Parathyroid adenoma (tissue), 2 donors: Measurements from ENCODE around the gene C14orf132.

Experiments used
- H2AFZ ChIP-seq: fragments of 300-600 bp; sonication (generic); one replicate; pipeline ENCODE4 v1.7.0; 2017; ENCODE audit warnings: antibody characterized with exemption, mild to moderate bottlenecking
- H3K27ac ChIP-seq: fragments of 300-600 bp; sonication (generic); one replicate; pipeline ENCODE4 v1.7.0; 2017
- H3K27me3 ChIP-seq: fragments of 300-600 bp; sonication (generic); one replicate; pipeline ENCODE4 v1.7.0; 2017; ENCODE audit warnings: low read length; ENCODE audit not compliant: control insufficient read depth, insufficient read depth
- H3K36me3 ChIP-seq: fragments of 300-600 bp; sonication (generic); one replicate; pipeline ENCODE4 v1.7.0; 2017; ENCODE audit warnings: low read length; ENCODE audit not compliant: control insufficient read depth, insufficient read depth
- H3K4me1 ChIP-seq: fragments of 300-600 bp; sonication (generic); one replicate; pipeline ENCODE4 v1.7.0; 2017; ENCODE audit warnings: control low read depth
- H3K4me2 ChIP-seq: fragments of 300-600 bp; sonication (generic); one replicate; pipeline ENCODE4 v1.7.0; 2017; ENCODE audit warnings: low read length
- H3K4me3 ChIP-seq: fragments of 300-600 bp; sonication (generic); one replicate; pipeline ENCODE4 v1.7.0; 2017; ENCODE audit warnings: low read depth, low read length
- H3K79me2 ChIP-seq: fragments of 300-600 bp; sonication (generic); one replicate; pipeline ENCODE4 v1.7.0; 2017; ENCODE audit warnings: control low read depth
- H3K9ac ChIP-seq: fragments of 300-600 bp; sonication (generic); one replicate; pipeline ENCODE4 v1.7.0; 2017; ENCODE audit warnings: mild to moderate bottlenecking
- H3K9me3 ChIP-seq: fragments of 300-600 bp; sonication (generic); one replicate; pipeline ENCODE4 v1.7.0; 2017; ENCODE audit warnings: low read length; ENCODE audit not compliant: control insufficient read depth
- TF ChIP-seq, protein P1 (sequence below): fragments of 300-600 bp; sonication (generic); IDR thresholded peaks from one replicate; pipeline ENCODE4 v1.7.0; 2017; ENCODE audit warnings: antibody characterized with exemption, mild to moderate bottlenecking
- donor health status: primary hyperparathyroidism.

C14orf132 gene

DNA sequence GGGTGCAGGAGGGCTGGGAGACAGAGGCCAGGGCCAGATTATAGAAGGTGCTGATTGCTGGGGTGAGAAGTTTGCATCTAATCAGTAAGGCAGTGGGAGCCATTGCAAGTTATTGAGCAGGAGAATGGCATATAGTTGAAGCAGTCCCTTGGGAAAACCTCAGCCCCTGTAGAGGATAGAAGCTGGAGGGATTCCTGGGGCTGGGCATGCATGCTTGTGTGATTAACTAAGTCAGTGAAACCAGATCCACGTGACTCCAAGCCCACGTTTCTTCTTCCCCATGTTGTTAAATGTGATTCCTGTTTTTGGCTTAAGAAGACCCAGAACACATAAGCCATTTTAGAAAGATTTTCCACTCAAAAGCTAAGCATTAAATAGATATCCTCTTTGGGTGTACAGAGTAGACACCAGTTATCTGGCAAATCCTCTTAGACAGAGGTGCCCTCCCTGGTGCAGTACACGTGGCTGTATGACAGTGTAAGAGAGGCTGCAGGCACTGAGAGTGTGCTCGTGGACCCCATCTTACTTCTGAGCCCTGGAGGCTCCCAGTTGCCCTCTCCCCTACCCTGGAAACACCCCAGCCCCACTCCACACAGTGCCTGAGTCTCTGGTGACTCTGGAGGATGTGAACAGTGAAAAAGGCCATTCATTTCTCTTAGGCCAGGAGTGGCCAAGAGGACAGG, 3.2 kb downstream of the C14orf132 start:
- H3K4me1 ChIP-seq = no peaks in the 10 kb centered on the region
- no peaks in the 10 kb centered on the region for H3K27me3 ChIP-seq
- no peak overlapping the region for H3K27ac ChIP-seq
- H3K36me3 ChIP-seq = no peaks in the 10 kb centered on the region
- H3K4me2 ChIP-seq = no peak overlapping the region
- no peaks in the 10 kb centered on the region for H3K79me2 ChIP-seq
- no peak overlapping the region for H3K4me3 ChIP-seq
- H3K9ac ChIP-seq = no peak overlapping the region
- no peak overlapping the region for H2AFZ ChIP-seq
- H3K9me3 ChIP-seq = no peaks in the 10 kb centered on the region
- TF ChIP-seq, protein P1, sequence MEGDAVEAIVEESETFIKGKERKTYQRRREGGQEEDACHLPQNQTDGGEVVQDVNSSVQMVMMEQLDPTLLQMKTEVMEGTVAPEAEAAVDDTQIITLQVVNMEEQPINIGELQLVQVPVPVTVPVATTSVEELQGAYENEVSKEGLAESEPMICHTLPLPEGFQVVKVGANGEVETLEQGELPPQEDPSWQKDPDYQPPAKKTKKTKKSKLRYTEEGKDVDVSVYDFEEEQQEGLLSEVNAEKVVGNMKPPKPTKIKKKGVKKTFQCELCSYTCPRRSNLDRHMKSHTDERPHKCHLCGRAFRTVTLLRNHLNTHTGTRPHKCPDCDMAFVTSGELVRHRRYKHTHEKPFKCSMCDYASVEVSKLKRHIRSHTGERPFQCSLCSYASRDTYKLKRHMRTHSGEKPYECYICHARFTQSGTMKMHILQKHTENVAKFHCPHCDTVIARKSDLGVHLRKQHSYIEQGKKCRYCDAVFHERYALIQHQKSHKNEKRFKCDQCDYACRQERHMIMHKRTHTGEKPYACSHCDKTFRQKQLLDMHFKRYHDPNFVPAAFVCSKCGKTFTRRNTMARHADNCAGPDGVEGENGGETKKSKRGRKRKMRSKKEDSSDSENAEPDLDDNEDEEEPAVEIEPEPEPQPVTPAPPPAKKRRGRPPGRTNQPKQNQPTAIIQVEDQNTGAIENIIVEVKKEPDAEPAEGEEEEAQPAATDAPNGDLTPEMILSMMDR = no peak

DNA sequence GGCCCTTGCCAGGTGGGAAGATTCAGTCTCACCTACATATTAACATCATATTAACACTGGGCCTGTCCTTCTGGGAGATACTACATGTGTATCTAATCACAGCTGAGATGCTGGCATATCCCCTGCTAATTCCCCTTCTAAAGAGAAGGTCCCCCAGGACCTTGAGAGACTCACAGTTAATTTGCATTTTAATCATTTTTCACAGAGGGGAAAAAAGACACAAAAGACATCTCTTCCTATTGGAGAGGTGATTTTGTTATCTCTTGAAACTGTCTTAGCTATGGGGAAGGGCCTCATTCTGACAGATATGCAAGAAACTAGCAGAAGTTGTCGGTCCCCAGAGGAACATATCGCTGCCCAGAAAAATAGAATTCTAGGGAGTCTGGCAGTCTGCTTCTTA, 7.5 kb downstream of the C14orf132 start:
- Histone ChIP-seq H3K27me3 (no peaks in the 10 kb centered on the region), H3K36me3 (no peaks in the 10 kb centered on the region), H3K79me2 (no peaks in the 10 kb centered on the region), H3K27ac (no peak overlapping the region), H3K4me1 (no peaks in the 10 kb centered on the region), H2AFZ (no peak overlapping the region), H3K4me3 (no peak overlapping the region), H3K9ac (no peak overlapping the region), H3K4me2 (no peak overlapping the region), H3K9me3 (no peaks in the 10 kb centered on the region)
- TF ChIP-seq, protein P1 = no peak

DNA sequence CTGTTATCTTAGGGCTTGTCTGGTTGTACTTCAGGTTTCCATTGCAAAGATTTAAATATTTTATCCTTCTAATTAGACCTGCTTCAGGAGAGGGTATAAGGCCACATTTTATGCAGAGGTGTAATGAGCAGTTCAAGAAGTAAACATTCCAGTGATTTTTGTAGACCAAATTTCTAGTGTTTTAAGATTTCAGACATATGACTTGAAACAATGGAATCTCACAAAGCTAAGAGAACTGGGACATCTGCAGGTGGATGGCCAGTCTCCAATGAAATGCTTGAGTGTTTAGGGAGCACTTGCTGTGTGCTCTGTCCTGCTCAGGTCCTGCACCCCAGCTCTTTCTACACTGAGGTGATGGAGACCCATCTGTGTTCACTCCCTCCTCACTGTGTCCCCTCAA, 7.9 kb downstream of the C14orf132 start:
- H3K9ac ChIP-seq = no peak overlapping the region
- H3K79me2 ChIP-seq = no peaks in the 10 kb centered on the region
- TF ChIP-seq, protein P1 = no peak
- H3K4me3 ChIP-seq = no peak overlapping the region
- no peaks in the 10 kb centered on the region for H3K36me3 ChIP-seq
- H3K9me3 ChIP-seq = no peaks in the 10 kb centered on the region
- H3K4me2 ChIP-seq = no peak overlapping the region
- no peaks in the 10 kb centered on the region for H3K4me1 ChIP-seq
- H2AFZ ChIP-seq = no peak overlapping the region
- H3K27me3 ChIP-seq = no peaks in the 10 kb centered on the region
- no peak overlapping the region for H3K27ac ChIP-seq

DNA sequence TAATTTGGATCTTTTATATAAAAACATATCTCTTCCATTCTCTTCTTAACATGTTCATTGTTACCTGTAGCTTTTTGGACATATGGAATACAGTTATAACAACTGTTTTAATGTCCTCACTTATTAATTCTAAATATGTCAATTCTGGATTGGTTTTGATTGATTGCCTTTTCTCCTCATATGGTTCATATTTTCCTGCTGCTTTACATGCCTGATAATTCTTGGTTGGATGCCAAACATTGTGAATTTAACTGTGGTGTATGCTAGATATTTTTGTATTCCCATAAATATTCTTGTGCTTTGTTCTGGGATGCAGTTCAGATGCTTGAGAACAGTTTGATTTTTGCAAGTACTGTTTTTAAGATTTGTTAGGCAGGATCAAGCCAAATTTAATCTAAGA, 10.8 kb downstream of the C14orf132 start:
- H3K79me2 ChIP-seq = no peaks in the 10 kb centered on the region
- H3K4me3 ChIP-seq = no peak overlapping the region
- TF ChIP-seq, protein P1 = no peak
- H3K9me3 ChIP-seq = no peaks in the 10 kb centered on the region
- H3K27ac ChIP-seq = no peak overlapping the region
- H2AFZ ChIP-seq = no peak overlapping the region
- H3K4me2 ChIP-seq = no peak overlapping the region
- H3K36me3 ChIP-seq = no peaks in the 10 kb centered on the region
- H3K9ac ChIP-seq = no peak overlapping the region
- H3K27me3 ChIP-seq = no peaks in the 10 kb centered on the region
- no peaks in the 10 kb centered on the region for H3K4me1 ChIP-seq

- Histone ChIP-seq H3K4me2 (no peak overlapping the region), H2AFZ (no peak overlapping the region), H3K27ac (no peak overlapping the region), H3K79me2 (no peaks in the 10 kb centered on the region), H3K27me3 (no peaks in the 10 kb centered on the region), H3K9me3 (no peaks in the 10 kb centered on the region), H3K4me1 (no peaks in the 10 kb centered on the region), H3K36me3 (no peaks in the 10 kb centered on the region), H3K4me3 (no peak overlapping the region), H3K9ac (no peak overlapping the region)
- TF ChIP-seq, protein P1 = no peak
These were observed 11.3 kb downstream of the C14orf132 start for GRCh38 chr14:96050482-96050881.
